ENCODE data around the gene NINJ1.
A peak's percentile ranks its signal among the peaks of the same experiment; 100 is the strongest.

Gene NINJ1

GRCh38 chr9:93100276-93100636 is 33.8 kb downstream of the NINJ1 start:
- no peak for DNase-seq (ENCODE audit: low spot score in 2 of 2)
- H3K27me3 ChIP-seq (ENCODE audit: low read depth), result no peaks in the 10 kb centered on the region
- peaks cover 7% of the 10 kb centered on the region for H3K4me1 ChIP-seq
- no peaks in the 10 kb centered on the region for H3K9me3 ChIP-seq
- in situ Hi-C loops (cut with MboI; ENCODE audit: low sequenced_read_pairs), result no loop called here
- no peaks in the 10 kb centered on the region; the same call in 1 of the 2 replicates for H3K36me3 ChIP-seq (replicated peaks)
- H3K4me3 ChIP-seq, result no peak overlapping the region

GRCh38 chr9:93099551-93100275 is 34.3 kb downstream of the NINJ1 start:
- Histone ChIP-seq H3K4me3 (no peak overlapping the region), H3K9me3 (no peaks in the 10 kb centered on the region), H3K27me3 (ENCODE audit: low read depth) (no peaks in the 10 kb centered on the region), H3K4me1 (peaks cover 11% of the 10 kb centered on the region), H3K36me3 (replicated peaks) (no peaks in the 10 kb centered on the region; the same call in 1 of the 2 replicates)
- in situ Hi-C loops (cut with MboI; ENCODE audit: low sequenced_read_pairs), result no loop called here
- DNase-seq (ENCODE audit: low spot score in 2 of 2), result no peak

GRCh38 chr9:93098236-93098946 is 35.7 kb downstream of the NINJ1 start:
- DNase-seq (ENCODE audit: low spot score in 2 of 2), result no peak
- no peaks in the 10 kb centered on the region; the same call in 1 of the 2 replicates for H3K36me3 ChIP-seq (replicated peaks)

GRCh38 chr9:93097511-93098201 is 36.4 kb downstream of the NINJ1 start:
- Histone ChIP-seq H3K4me3 (peak overlapping the region; percentile 65), H3K4me1 (peaks cover 11% of the 10 kb centered on the region), H3K27me3 (ENCODE audit: low read depth) (no peaks in the 10 kb centered on the region), H3K9me3 (no peaks in the 10 kb centered on the region), H3K36me3 (replicated peaks) (no peaks in the 10 kb centered on the region; the same call in 1 of the 2 replicates)
- DNase-seq (ENCODE audit: low spot score in 2 of 2), result no peak
- in situ Hi-C loops (cut with MboI; ENCODE audit: low sequenced_read_pairs), result no loop called here

More at GRCh38 chr9:93098236-93098946, 35.7 kb downstream of the NINJ1 start:
- peaks cover 11% of the 10 kb centered on the region for H3K4me1 ChIP-seq
- no peaks in the 10 kb centered on the region for H3K9me3 ChIP-seq
- no peaks in the 10 kb centered on the region for H3K27me3 ChIP-seq (ENCODE audit: low read depth)
- H3K4me3 ChIP-seq, result no peak overlapping the region
- in situ Hi-C loops (cut with MboI; ENCODE audit: low sequenced_read_pairs), result no loop called here

- in situ Hi-C loops (cut with MboI; ENCODE audit: low sequenced_read_pairs), result no loop called here
- Histone ChIP-seq H3K36me3 (replicated peaks) (no peaks in the 10 kb centered on the region; the same call in 1 of the 2 replicates), H3K4me3 (peak overlapping the region; percentile 65), H3K9me3 (no peaks in the 10 kb centered on the region), H3K4me1 (peaks cover 11% of the 10 kb centered on the region), H3K27me3 (ENCODE audit: low read depth) (no peaks in the 10 kb centered on the region)
- no peak for DNase-seq (ENCODE audit: low spot score in 2 of 2)
Observed at GRCh38 chr9:93096811-93097382, 37.2 kb downstream of the NINJ1 start.

- H3K9me3 ChIP-seq, result no peaks in the 10 kb centered on the region
- peak in 1 of 2 experiments; percentile 57 for DNase-seq (ENCODE audit: low spot score in 2 of 2)
- peak within 1 kb of the TSS; percentile 65 for H3K4me3 ChIP-seq
- no peaks in the 10 kb centered on the region; the same call in 1 of the 2 replicates for H3K36me3 ChIP-seq (replicated peaks)
- in situ Hi-C loops (cut with MboI; ENCODE audit: low sequenced_read_pairs), result no loop called here
- no peaks in the 10 kb centered on the region for H3K27me3 ChIP-seq (ENCODE audit: low read depth)
- peaks cover 11% of the 10 kb centered on the region for H3K4me1 ChIP-seq
Observed at GRCh38 chr9:93096131-93096802, 37.8 kb downstream of the NINJ1 start, which contains the start of gene CARD19. TSS of gene CARD19 (plus strand) at chr9:93096217. CDS start at chr9:93096346, 129 bp downstream.

- H3K36me3 ChIP-seq (replicated peaks), result no peaks in the 10 kb centered on the region; the same call in 1 of the 2 replicates
- in situ Hi-C loops (cut with MboI; ENCODE audit: low sequenced_read_pairs), result no loop called here
- peak; percentile 95 to 100 for DNase-seq (ENCODE audit: low spot score in 2 of 2)
- H3K27me3 ChIP-seq (ENCODE audit: low read depth), result no peaks in the 10 kb centered on the region
- H3K9me3 ChIP-seq, result no peaks in the 10 kb centered on the region
- H3K4me1 ChIP-seq, result peaks cover 11% of the 10 kb centered on the region
- peak overlapping the region; percentile 65 for H3K4me3 ChIP-seq
Observed at GRCh38 chr9:93095205-93096130, 38.6 kb downstream of the NINJ1 start.

GRCh38 chr9:93094658-93095204 is 39.3 kb downstream of the NINJ1 start:
- DNase-seq (ENCODE audit: low spot score in 2 of 2), result no peak
- H3K27me3 ChIP-seq (ENCODE audit: low read depth), result no peaks in the 10 kb centered on the region
- H3K4me1 ChIP-seq, result peaks cover 11% of the 10 kb centered on the region
- H3K36me3 ChIP-seq (replicated peaks), result no peaks in the 10 kb centered on the region; the same call in 1 of the 2 replicates
- peak overlapping the region; percentile 32 for H3K4me3 ChIP-seq
- no peaks in the 10 kb centered on the region for H3K9me3 ChIP-seq
- in situ Hi-C loops (cut with MboI; ENCODE audit: low sequenced_read_pairs), result no loop called here

- in situ Hi-C loops (cut with MboI; ENCODE audit: low sequenced_read_pairs), result no loop called here
- DNase-seq (ENCODE audit: low spot score in 2 of 2), result no peak
- Histone ChIP-seq H3K4me3 (no peak overlapping the region), H3K36me3 (replicated peaks) (no peaks in the 10 kb centered on the region; the same call in 1 of the 2 replicates), H3K9me3 (no peaks in the 10 kb centered on the region), H3K27me3 (ENCODE audit: low read depth) (no peaks in the 10 kb centered on the region), H3K4me1 (peaks cover 11% of the 10 kb centered on the region)
Observed at GRCh38 chr9:93093877-93094657, 40.0 kb downstream of the NINJ1 start.

- Histone ChIP-seq H3K9me3 (no peaks in the 10 kb centered on the region), H3K36me3 (replicated peaks) (no peaks in the 10 kb centered on the region; the same call in 1 of the 2 replicates), H3K4me1 (peaks cover 11% of the 10 kb centered on the region), H3K4me3 (no peak overlapping the region), H3K27me3 (ENCODE audit: low read depth) (no peaks in the 10 kb centered on the region)
- in situ Hi-C loops (cut with MboI; ENCODE audit: low sequenced_read_pairs), result no loop called here
- DNase-seq (ENCODE audit: low spot score in 2 of 2), result peak in 1 of 2 experiments; percentile 2
Observed at GRCh38 chr9:93093127-93093876, 40.7 kb downstream of the NINJ1 start.

All from HAP-1 (cell line).